GM19240 (cell line): Measurements from ENCODE around the gene DDX24.

Source experiments
- DNase-seq: peaks from one replicate; pipeline ENCODE4 v3.0.0; 2011; ENCODE audit warnings: low spot score; ENCODE audit not compliant: insufficient read length

Gene DDX24

GRCh38 chr14:94031883-94032279 is 49.1 kb downstream of the DDX24 start:
- no peak for DNase-seq

GRCh38 chr14:94031161-94031882 is 49.7 kb downstream of the DDX24 start:
- DNase-seq = no peak

- no peak for DNase-seq
Measured at GRCh38 chr14:94030571-94030970, 50.4 kb downstream of the DDX24 start.

GRCh38 chr14:94029671-94030203 is 51.3 kb downstream of the DDX24 start:
- no peak for DNase-seq

GRCh38 chr14:94029265-94029664 is 51.7 kb downstream of the DDX24 start:
- DNase-seq = no peak

GRCh38 chr14:94028450-94028826 is 52.6 kb downstream of the DDX24 start:
- DNase-seq = no peak

GRCh38 chr14:94027566-94028449 is 53.2 kb downstream of the DDX24 start:
- no peak for DNase-seq

- no peak for DNase-seq
Measured at GRCh38 chr14:94026889-94027469, 54.0 kb downstream of the DDX24 start.

- DNase-seq = peak; percentile 97
Measured at GRCh38 chr14:94026173-94026888, 54.7 kb downstream of the DDX24 start, which contains the start of gene OTUB2. Gene OTUB2, plus strand, starts transcription at chr14:94026340. Its CDS starts 198 bp downstream, at chr14:94026538.

- no peak for DNase-seq
Measured at GRCh38 chr14:94025720-94026119, 55.3 kb downstream of the DDX24 start.

- DNase-seq = no peak
Measured at GRCh38 chr14:94024549-94024948, 56.5 kb downstream of the DDX24 start.

GRCh38 chr14:94022532-94023411 is 58.2 kb downstream of the DDX24 start:
- no peak for DNase-seq

- DNase-seq = no peak
Measured at GRCh38 chr14:94021416-94022157, 59.4 kb downstream of the DDX24 start.

GRCh38 chr14:94021001-94021400 is 60.0 kb downstream of the DDX24 start:
- no peak for DNase-seq

GRCh38 chr14:94020267-94020666 is 60.7 kb downstream of the DDX24 start:
- DNase-seq = no peak

- no peak for DNase-seq
Measured at GRCh38 chr14:94019329-94019728, 61.7 kb downstream of the DDX24 start.

GRCh38 chr14:94018308-94018707 is 62.7 kb downstream of the DDX24 start:
- DNase-seq = no peak

GRCh38 chr14:94016446-94016976 is 64.5 kb downstream of the DDX24 start:
- DNase-seq = no peak

- no peak for DNase-seq
Measured at GRCh38 chr14:94015223-94015622, 65.8 kb downstream of the DDX24 start.
